ENCODE results near the gene ITIH4. TPM values are rescaled to one million over a fixed set of nuclear protein-coding genes. Genes with fewer than 3 reads are reported as not detected.
A peak's percentile ranks its signal among the peaks of the same experiment; 100 is the strongest.

The ITIH4 gene
- total RNA-seq, 4 donors from 2014 or later, result 2.0 to 4.6 (median 2.8) TPM

- Histone ChIP-seq H3K9me3 (no peaks in the 10 kb centered on the region), H3K27me3 (no peaks in the 10 kb centered on the region), H3K27ac (replicated peaks in 1 of 4) (peak within 1 kb of the TSS; percentile 72 to 83 (median 74)), H3K4me3 (peak within 1 kb of the TSS; percentile 74 to 95 (median 94)), H3K36me3 (peaks cover 4 to 28% (median 13%) of the 10 kb centered on the region in 4 donors), H3K4me1 (peaks cover 13 to 21% (median 19%) of the 10 kb centered on the region in 4 donors)
- TF ChIP-seq CTCF (IDR thresholded peaks at IDR 0.05) (peak in 1 of 3 experiments; percentile 4), EP300 (IDR thresholded peaks at IDR 0.05) (no peak), POLR2A (IDR thresholded peaks at IDR 0.05; ENCODE audit: low read depth) (no peak), POLR2AphosphoS5 (IDR thresholded peaks at IDR 0.05) (peak; percentile 78 to 83)
- peak; percentile 95 for DNase-seq (ENCODE audit: extremely low spot score)
- intact Hi-C loops (cut with DNase I), result loop anchor here (5.0 to 10.0 kb wide), 4 partner anchors 77 to 304 kb away; partner anchors contain the start of gene STIMATE
- 0% methylated on average over 18 of the region's 67 CpGs for WGBS
These were observed 59.8 kb downstream of the ITIH4 start, which contains the start of gene NEK4 for GRCh38 chr3:52770496-52771333. Gene NEK4, minus strand, starts transcription at chr3:52770940. Its CDS starts 194 bp downstream, at chr3:52770746.

- TF ChIP-seq POLR2A (IDR thresholded peaks at IDR 0.05; ENCODE audit: low read depth) (no peak), POLR2AphosphoS5 (IDR thresholded peaks at IDR 0.05) (no peak), CTCF (IDR thresholded peaks at IDR 0.05) (no peak)
- Histone ChIP-seq H3K36me3 (peaks cover 10 to 36% (median 21%) of the 10 kb centered on the region in 4 donors), H3K9me3 (no peaks in the 10 kb centered on the region), H3K27ac (replicated peaks in 1 of 4) (peak overlapping the region; percentile 72 to 83 (median 74)), H3K4me3 (peak overlapping the region; percentile 74 to 95 (median 94)), H3K4me1 (peaks cover 13 to 21% (median 19%) of the 10 kb centered on the region in 4 donors), H3K27me3 (no peaks in the 10 kb centered on the region)
- no peak for DNase-seq (ENCODE audit: extremely low spot score)
- intact Hi-C loops (cut with DNase I), result loop anchor here (5.0 to 10.0 kb wide), 4 partner anchors 77 to 305 kb away; partner anchors contain the start of gene STIMATE
- WGBS, result 19% methylated on average over 13 of the region's 13 CpGs
These were observed 60.6 kb downstream of the ITIH4 start for GRCh38 chr3:52769786-52770455.

GRCh38 chr3:52763466-52763865, 67.0 kb downstream of the ITIH4 start:
- 85% methylated on average over 2 of the region's 2 CpGs for WGBS
- intact Hi-C loops (cut with DNase I), result no loop called here
- Histone ChIP-seq H3K27ac (replicated peaks in 1 of 4) (no peak overlapping the region), H3K27me3 (no peaks in the 10 kb centered on the region), H3K9me3 (no peaks in the 10 kb centered on the region), H3K36me3 (peaks cover 40 to 100% (median 78%) of the 10 kb centered on the region in 4 donors), H3K4me3 (no peak overlapping the region), H3K4me1 (no peaks in the 10 kb centered on the region)
- DNase-seq (ENCODE audit: extremely low spot score), result no peak
- TF ChIP-seq POLR2A (IDR thresholded peaks at IDR 0.05; ENCODE audit: low read depth) (no peak), CTCF (IDR thresholded peaks at IDR 0.05) (no peak), POLR2AphosphoS5 (IDR thresholded peaks at IDR 0.05) (no peak), EP300 (IDR thresholded peaks at IDR 0.05) (no peak)

Small RNA genes within 50 kb of the gene (small RNA-seq; reads per million reads assigned to genes)
- gene MIR8064 (0 reads per million in 3 donors), gene MUSTN1 (0 reads per million in 3 donors)

Other genes with a start within 250 kb of the ITIH4 start
- 10 to 100 TPM; 79.4 to 99.3 (median 82.8) TPM for gene PBRM1, start 144.8 kb downstream of the ITIH4 start, total RNA-seq
- gene GNL3, start 144.6 kb downstream of the ITIH4 start, total RNA-seq, result 10 to 100 TPM; 28.4 to 71.1 (median 29.3) TPM
- gene GLT8D1, start 124.9 kb downstream of the ITIH4 start, total RNA-seq, result 10 to 100 TPM; 31.6 to 40.3 (median 35.7) TPM
- gene SPCS1, start 124.6 kb downstream of the ITIH4 start, total RNA-seq, result 10 to 100 TPM; 67.3 to 95.3 (median 88.7) TPM
- 10 to 100 TPM; 19.1 to 29.2 (median 23.6) TPM for gene NEK4, start 59.7 kb downstream of the ITIH4 start, total RNA-seq
- gene ITIH1, start 53.1 kb downstream of the ITIH4 start, total RNA-seq, result not detected
- gene ITIH3, start 35.9 kb downstream of the ITIH4 start, total RNA-seq, result 1 to 10 TPM in 2 of 4 donors, under 1 TPM in 2; 0.83 to 3.2 (median 1.5) TPM
- 10 to 100 TPM in 3 of 4 donors, 1 to 10 TPM in 1; 6.6 to 17.7 (median 12.5) TPM for gene MUSTN1, start 4.3 kb upstream of the ITIH4 start, total RNA-seq
- gene STIMATE, start 66.9 kb upstream of the ITIH4 start, total RNA-seq, result 10 to 100 TPM; 10.4 to 23.6 (median 14.7) TPM
- 10 to 100 TPM; 15.4 to 27.6 (median 21.4) TPM for gene SFMBT1, start 215.4 kb upstream of the ITIH4 start, total RNA-seq

Measured in esophagus muscularis mucosa (tissue), 4 donors.